SH-SY5Y (cell line): Measurements from ENCODE around the gene SAG.

ENCODE experiments used
- GATA2 ChIP-seq: IDR thresholded peaks from 2 replicates; pipeline ENCODE4 v1.6.1; 2011; ENCODE audit warnings: mild to moderate bottlenecking, low read depth, low read length
- GATA3 ChIP-seq: IDR thresholded peaks from 2 replicates; pipeline ENCODE4 v1.6.1; 2011; ENCODE audit warnings: low read depth, mild to moderate bottlenecking, low read length, moderate library complexity

DNA sequence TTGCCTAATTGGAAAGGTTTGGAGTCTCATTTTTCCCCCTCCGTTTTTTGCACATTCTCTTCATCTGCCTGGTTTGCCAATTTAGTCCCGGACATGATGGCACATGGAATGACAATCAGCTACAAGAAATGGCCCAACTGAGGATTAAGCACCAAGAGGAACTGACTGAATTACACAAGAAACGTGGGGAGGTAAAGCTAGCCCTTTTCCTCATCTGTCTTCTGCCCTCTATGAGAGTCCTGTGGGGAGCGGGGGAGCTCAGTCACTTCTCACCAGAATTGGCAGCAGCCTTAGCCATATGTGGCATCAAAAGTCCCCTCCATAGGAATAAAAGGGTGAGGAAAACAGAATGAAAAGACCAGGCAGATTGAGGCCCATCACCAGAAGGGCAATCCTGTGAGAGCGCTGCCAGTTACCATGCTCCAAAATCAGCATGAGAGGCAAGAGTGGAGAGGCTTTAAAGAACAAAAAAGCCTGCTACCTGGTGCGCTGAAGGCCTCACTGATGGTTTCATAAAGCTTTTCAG lies 44.5 kb upstream of the SAG start:
- no peak for TF ChIP-seq GATA2
- no peak for TF ChIP-seq GATA3
